ENCODE measurements around the gene CHTF18.

CHTF18 gene

GRCh38 chr16:767743-768235, 20.6 kb upstream of the CHTF18 start:
- TF ChIP-seq, protein P1, sequence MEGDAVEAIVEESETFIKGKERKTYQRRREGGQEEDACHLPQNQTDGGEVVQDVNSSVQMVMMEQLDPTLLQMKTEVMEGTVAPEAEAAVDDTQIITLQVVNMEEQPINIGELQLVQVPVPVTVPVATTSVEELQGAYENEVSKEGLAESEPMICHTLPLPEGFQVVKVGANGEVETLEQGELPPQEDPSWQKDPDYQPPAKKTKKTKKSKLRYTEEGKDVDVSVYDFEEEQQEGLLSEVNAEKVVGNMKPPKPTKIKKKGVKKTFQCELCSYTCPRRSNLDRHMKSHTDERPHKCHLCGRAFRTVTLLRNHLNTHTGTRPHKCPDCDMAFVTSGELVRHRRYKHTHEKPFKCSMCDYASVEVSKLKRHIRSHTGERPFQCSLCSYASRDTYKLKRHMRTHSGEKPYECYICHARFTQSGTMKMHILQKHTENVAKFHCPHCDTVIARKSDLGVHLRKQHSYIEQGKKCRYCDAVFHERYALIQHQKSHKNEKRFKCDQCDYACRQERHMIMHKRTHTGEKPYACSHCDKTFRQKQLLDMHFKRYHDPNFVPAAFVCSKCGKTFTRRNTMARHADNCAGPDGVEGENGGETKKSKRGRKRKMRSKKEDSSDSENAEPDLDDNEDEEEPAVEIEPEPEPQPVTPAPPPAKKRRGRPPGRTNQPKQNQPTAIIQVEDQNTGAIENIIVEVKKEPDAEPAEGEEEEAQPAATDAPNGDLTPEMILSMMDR (IDR thresholded peaks at IDR 0.05) = no peak

- TF ChIP-seq, protein P1 (IDR thresholded peaks at IDR 0.05) = no peak
Observed at GRCh38 chr16:768428-768827, 20.0 kb upstream of the CHTF18 start.

GRCh38 chr16:769184-769784, 19.1 kb upstream of the CHTF18 start:
- TF ChIP-seq, protein P1 (IDR thresholded peaks at IDR 0.05) = no peak

- TF ChIP-seq, protein P1 (IDR thresholded peaks at IDR 0.05) = no peak
Observed at GRCh38 chr16:769934-770333, 18.5 kb upstream of the CHTF18 start.

DNA sequence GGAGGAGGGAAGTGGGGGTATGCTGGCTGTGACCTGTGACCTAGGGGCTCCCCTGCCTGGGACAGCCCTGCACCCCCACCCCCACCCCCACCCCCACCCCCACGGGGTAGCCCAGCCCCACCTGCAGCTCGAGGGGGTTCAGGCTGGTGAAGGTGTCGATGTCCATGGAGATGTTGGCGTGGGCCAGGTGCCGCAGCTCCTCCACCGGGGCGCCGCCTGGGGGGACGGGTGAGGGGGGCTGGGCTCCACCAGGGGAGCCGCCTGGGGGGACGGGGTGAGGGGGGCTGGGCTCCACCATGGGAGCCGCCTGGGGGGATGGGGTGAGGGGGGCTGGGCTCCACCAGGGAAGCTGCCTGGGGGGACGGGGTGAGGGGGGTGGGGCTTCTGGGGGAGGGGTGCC, 18.0 kb upstream of the CHTF18 start:
- TF ChIP-seq, protein P1 (IDR thresholded peaks at IDR 0.05) = no peak

- TF ChIP-seq, protein P1 (IDR thresholded peaks at IDR 0.05) = no peak
Observed at GRCh38 chr16:772959-773358, 15.5 kb upstream of the CHTF18 start.

DNA sequence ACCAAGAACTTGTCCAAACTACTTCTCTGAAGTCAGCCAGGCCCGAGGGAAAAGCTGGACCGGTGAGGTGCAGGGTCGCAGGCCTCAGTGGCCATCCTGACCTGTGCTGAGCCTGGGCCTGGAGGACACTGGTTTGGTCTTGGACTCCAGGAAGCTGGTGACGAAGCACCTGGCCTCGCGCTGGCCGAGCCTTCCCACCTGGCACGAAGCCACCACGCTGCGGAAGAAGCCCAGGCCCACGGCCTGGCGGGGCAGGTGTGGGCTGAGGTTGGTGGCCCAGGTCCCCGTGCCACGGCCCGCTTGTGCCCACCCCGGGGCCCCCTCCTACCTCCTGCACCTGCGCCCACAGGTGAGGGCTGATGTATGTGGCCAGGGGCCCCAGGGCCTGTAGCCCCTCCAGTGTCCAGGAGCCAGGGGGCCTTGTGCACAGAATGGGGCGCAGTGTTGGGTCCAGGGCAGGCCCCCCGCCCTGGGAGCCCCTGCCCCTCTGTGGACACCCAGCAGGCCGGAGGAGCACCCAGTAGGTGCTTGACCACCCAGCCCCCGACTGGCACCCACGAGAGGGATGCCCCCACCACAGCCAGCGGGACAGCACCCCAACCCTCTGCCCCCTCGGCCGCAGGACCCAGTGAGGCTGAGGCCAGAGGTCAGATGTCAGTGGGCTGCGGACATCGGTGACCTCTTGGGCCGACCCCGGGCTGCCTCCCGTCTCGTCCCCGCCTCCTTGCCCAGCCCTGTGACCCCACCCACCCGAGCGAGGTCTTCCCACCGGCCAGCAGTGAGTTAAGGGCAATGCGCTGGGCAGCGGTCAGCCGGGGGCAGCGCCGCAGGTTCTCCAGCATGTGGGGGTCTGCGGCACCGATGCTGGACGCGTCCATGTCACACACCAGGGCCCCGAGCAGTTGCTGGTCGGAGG, 14.1 kb upstream of the CHTF18 start:
- TF ChIP-seq, protein P1 (IDR thresholded peaks at IDR 0.05) = no peak

Data from LNCAP (cell line).